ENCODE data around the gene DHRS7B. TPM values are rescaled to one million over a fixed set of nuclear protein-coding genes. Genes with fewer than 3 reads are reported as not detected.

DHRS7B gene
- total RNA-seq, 6 experiments from 2014 or later = 10.1 to 34.2 (median 14.8) TPM

GRCh38 chr17:21090902-21091618, 35.7 kb upstream of the DHRS7B start:
- no peaks in the 10 kb centered on the region for H3K9me3 ChIP-seq
- H3K4me3 ChIP-seq = no peak overlapping the region
- TF ChIP-seq CTCF (IDR thresholded peaks at IDR 0.05) = no peak
- no peak for TF ChIP-seq POLR2A (IDR thresholded peaks at IDR 0.05)
- ATAC-seq (no peak), DNase-seq (no peak)
- no peaks in the 10 kb centered on the region for H3K4me1 ChIP-seq
- intact Hi-C loops (cut with DNase I) = no loop called here
- no peaks in the 10 kb centered on the region for H3K27me3 ChIP-seq
- H3K36me3 ChIP-seq = no peaks in the 10 kb centered on the region
- no peak overlapping the region for H3K27ac ChIP-seq
- WGBS (ENCODE audit: insufficient coverage, low coverage, low lambda C conversion rate, missing lambda C conversion rate) = 51% methylated on average over 4 of the region's 4 CpGs

GRCh38 chr17:21094298-21094704, 32.5 kb upstream of the DHRS7B start:
- Histone ChIP-seq H3K36me3 (no peaks in the 10 kb centered on the region), H3K27me3 (no peaks in the 10 kb centered on the region), H3K4me3 (no peak overlapping the region), H3K27ac (no peak overlapping the region), H3K4me1 (peaks cover 0 to 5% (median 0%) of the 10 kb centered on the region in 4 donors), H3K9me3 (no peaks in the 10 kb centered on the region)
- no peak for DNase-seq
- intact Hi-C loops (cut with DNase I) = no loop called here
- WGBS (ENCODE audit: insufficient coverage, low coverage, low lambda C conversion rate, missing lambda C conversion rate) = 69% methylated on average over 5 of the region's 5 CpGs
- TF ChIP-seq CTCF (IDR thresholded peaks at IDR 0.05) (no peak), POLR2A (IDR thresholded peaks at IDR 0.05) (no peak)
- no peak for ATAC-seq

GRCh38 chr17:21095735-21096134, 31.0 kb upstream of the DHRS7B start:
- Histone ChIP-seq H3K4me1 (peaks cover 0 to 10% (median 0%) of the 10 kb centered on the region in 4 donors), H3K27me3 (no peaks in the 10 kb centered on the region), H3K36me3 (no peaks in the 10 kb centered on the region), H3K4me3 (no peak overlapping the region), H3K9me3 (no peaks in the 10 kb centered on the region), H3K27ac (no peak overlapping the region)
- 87% methylated on average over 3 of the region's 3 CpGs for WGBS (ENCODE audit: insufficient coverage, low coverage, low lambda C conversion rate, missing lambda C conversion rate)
- no peak for ATAC-seq
- intact Hi-C loops (cut with DNase I) = no loop called here
- no peak for TF ChIP-seq CTCF (IDR thresholded peaks at IDR 0.05)
- no peak for TF ChIP-seq POLR2A (IDR thresholded peaks at IDR 0.05)
- no peak for DNase-seq

- DNase-seq (no peak), ATAC-seq (no peak)
- H3K27ac ChIP-seq = no peak overlapping the region
- 43% methylated on average over 1 of the region's 2 CpGs for WGBS (ENCODE audit: insufficient coverage, low coverage, low lambda C conversion rate, missing lambda C conversion rate)
- TF ChIP-seq POLR2A (IDR thresholded peaks at IDR 0.05) (no peak), CTCF (IDR thresholded peaks at IDR 0.05) (no peak)
- intact Hi-C loops (cut with DNase I) = no loop called here
- no peak overlapping the region for H3K4me3 ChIP-seq
- no peaks in the 10 kb centered on the region for H3K9me3 ChIP-seq
- H3K27me3 ChIP-seq = no peaks in the 10 kb centered on the region
- no peaks in the 10 kb centered on the region for H3K36me3 ChIP-seq
- peaks cover 0 to 10% (median 0%) of the 10 kb centered on the region in 4 donors for H3K4me1 ChIP-seq
Measured at GRCh38 chr17:21096874-21097273, 29.9 kb upstream of the DHRS7B start.

Measured in right lobe of liver (tissue), 6 donors.